ENCODE results near the gene DVL2. TPM values are rescaled to one million over a fixed set of nuclear protein-coding genes. Genes with fewer than 3 reads are reported as not detected.
A peak's percentile ranks its signal among the peaks of the same experiment; 100 is the strongest.

Gene DVL2
- total and polyA plus RNA-seq, 2 of the 13 experiments (the other 11 are each of a cell fraction or from before 2014, with no cell fraction given), result 5.7 to 38.2 TPM

DNA sequence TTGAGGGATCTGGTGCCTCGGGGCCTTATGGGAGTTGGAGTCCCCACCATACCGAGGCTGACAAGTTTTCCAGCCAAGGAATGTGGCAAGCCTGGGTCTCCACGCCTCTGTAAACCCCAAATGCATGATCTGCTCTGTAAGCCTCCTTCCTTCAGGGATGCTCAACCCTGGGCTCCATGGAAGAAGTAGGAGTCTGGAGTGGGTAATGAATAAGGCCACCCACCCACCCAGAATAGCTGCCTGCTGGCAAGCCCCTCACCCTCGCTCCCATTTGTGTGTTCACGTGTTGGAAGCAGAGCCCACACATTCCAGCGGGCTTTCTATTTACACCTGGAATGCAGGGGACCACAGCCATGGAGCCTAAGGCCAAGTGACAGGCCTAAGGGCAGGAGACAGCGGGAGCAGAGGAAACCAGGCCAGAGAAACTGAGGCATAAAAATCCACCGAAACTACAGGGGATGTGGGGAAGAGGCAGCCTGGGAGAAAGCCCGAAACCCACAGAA lies 19.1 kb downstream of the DVL2 start (continued):
- TF ChIP-seq, protein P1, sequence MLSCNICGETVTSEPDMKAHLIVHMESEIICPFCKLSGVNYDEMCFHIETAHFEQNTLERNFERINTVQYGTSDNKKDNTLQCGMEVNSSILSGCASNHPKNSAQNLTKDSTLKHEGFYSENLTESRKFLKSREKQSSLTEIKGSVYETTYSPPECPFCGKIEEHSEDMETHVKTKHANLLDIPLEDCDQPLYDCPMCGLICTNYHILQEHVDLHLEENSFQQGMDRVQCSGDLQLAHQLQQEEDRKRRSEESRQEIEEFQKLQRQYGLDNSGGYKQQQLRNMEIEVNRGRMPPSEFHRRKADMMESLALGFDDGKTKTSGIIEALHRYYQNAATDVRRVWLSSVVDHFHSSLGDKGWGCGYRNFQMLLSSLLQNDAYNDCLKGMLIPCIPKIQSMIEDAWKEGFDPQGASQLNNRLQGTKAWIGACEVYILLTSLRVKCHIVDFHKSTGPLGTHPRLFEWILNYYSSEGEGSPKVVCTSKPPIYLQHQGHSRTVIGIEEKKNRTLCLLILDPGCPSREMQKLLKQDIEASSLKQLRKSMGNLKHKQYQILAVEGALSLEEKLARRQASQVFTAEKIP (CRISPR knock-in tag; IDR thresholded peaks at IDR 0.05; ENCODE audit: borderline replicate concordance), result no peak
- TF ChIP-seq, protein P2, sequence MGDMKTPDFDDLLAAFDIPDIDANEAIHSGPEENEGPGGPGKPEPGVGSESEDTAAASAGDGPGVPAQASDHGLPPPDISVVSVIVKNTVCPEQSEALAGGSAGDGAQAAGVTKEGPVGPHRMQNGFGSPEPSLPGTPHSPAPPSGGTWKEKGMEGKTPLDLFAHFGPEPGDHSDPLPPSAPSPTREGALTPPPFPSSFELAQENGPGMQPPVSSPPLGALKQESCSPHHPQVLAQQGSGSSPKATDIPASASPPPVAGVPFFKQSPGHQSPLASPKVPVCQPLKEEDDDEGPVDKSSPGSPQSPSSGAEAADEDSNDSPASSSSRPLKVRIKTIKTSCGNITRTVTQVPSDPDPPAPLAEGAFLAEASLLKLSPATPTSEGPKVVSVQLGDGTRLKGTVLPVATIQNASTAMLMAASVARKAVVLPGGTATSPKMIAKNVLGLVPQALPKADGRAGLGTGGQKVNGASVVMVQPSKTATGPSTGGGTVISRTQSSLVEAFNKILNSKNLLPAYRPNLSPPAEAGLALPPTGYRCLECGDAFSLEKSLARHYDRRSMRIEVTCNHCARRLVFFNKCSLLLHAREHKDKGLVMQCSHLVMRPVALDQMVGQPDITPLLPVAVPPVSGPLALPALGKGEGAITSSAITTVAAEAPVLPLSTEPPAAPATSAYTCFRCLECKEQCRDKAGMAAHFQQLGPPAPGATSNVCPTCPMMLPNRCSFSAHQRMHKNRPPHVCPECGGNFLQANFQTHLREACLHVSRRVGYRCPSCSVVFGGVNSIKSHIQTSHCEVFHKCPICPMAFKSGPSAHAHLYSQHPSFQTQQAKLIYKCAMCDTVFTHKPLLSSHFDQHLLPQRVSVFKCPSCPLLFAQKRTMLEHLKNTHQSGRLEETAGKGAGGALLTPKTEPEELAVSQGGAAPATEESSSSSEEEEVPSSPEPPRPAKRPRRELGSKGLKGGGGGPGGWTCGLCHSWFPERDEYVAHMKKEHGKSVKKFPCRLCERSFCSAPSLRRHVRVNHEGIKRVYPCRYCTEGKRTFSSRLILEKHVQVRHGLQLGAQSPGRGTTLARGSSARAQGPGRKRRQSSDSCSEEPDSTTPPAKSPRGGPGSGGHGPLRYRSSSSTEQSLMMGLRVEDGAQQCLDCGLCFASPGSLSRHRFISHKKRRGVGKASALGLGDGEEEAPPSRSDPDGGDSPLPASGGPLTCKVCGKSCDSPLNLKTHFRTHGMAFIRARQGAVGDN (CRISPR knock-in tag; IDR thresholded peaks at IDR 0.05), result no peak
- no peak for TF ChIP-seq ZNF496 (CRISPR knock-in tag; IDR thresholded peaks at IDR 0.05; ENCODE audit: insufficient replicate concordance)
- no peak for TF ChIP-seq KLF13 (CRISPR knock-in tag; IDR thresholded peaks at IDR 0.05)
- TF ChIP-seq REPIN1 (CRISPR knock-in tag; IDR thresholded peaks at IDR 0.05; ENCODE audit: borderline replicate concordance, low read depth), result no peak
- no peak for TF ChIP-seq ESRRA (CRISPR knock-in tag; IDR thresholded peaks at IDR 0.05; ENCODE audit: low read depth)
- TF ChIP-seq HNF4G (IDR thresholded peaks at IDR 0.05; ENCODE audit: borderline replicate concordance, low read depth, low read length), result no peak
- no peak for TF ChIP-seq HNF4G (CRISPR knock-in tag; IDR thresholded peaks at IDR 0.05; ENCODE audit: borderline replicate concordance, low read depth)
- TF ChIP-seq ZNF24 (IDR thresholded peaks at IDR 0.05), result no peak
- TF ChIP-seq, protein P3, sequence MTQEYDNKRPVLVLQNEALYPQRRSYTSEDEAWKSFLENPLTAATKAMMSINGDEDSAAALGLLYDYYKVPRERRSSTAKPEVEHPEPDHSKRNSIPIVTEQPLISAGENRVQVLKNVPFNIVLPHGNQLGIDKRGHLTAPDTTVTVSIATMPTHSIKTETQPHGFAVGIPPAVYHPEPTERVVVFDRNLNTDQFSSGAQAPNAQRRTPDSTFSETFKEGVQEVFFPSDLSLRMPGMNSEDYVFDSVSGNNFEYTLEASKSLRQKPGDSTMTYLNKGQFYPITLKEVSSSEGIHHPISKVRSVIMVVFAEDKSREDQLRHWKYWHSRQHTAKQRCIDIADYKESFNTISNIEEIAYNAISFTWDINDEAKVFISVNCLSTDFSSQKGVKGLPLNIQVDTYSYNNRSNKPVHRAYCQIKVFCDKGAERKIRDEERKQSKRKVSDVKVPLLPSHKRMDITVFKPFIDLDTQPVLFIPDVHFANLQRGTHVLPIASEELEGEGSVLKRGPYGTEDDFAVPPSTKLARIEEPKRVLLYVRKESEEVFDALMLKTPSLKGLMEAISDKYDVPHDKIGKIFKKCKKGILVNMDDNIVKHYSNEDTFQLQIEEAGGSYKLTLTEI (CRISPR knock-in tag; conservative IDR thresholded peaks at IDR 0.05), result no peak
- TF ChIP-seq ZNF274 (CRISPR knock-in tag; IDR thresholded peaks at IDR 0.05), result no peak
- TF ChIP-seq, protein P4, sequence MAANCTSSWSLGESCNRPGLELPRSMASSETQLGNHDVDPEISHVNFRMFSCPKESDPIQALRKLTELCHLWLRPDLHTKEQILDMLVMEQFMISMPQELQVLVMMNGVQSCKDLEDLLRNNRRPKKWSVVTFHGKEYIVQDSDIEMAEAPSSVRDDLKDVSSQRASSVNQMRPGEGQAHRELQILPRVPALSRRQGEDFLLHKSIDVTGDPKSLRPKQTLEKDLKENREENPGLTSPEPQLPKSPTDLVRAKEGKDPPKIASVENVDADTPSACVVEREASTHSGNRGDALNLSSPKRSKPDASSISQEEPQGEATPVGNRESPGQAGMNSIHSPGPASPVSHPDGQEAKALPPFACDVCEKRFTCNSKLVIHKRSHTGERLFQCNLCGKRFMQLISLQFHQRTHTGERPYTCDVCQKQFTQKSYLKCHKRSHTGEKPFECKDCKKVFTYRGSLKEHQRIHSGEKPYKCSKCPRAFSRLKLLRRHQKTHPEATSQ (CRISPR knock-in tag; IDR thresholded peaks at IDR 0.05; ENCODE audit: borderline replicate concordance), result no peak
- no peak for TF ChIP-seq ZSCAN21 (CRISPR knock-in tag; IDR thresholded peaks at IDR 0.05; ENCODE audit: borderline replicate concordance)
- TF ChIP-seq ZNF253 (CRISPR knock-in tag; IDR thresholded peaks at IDR 0.05; ENCODE audit: borderline replicate concordance), result no peak
- TF ChIP-seq, protein P5, sequence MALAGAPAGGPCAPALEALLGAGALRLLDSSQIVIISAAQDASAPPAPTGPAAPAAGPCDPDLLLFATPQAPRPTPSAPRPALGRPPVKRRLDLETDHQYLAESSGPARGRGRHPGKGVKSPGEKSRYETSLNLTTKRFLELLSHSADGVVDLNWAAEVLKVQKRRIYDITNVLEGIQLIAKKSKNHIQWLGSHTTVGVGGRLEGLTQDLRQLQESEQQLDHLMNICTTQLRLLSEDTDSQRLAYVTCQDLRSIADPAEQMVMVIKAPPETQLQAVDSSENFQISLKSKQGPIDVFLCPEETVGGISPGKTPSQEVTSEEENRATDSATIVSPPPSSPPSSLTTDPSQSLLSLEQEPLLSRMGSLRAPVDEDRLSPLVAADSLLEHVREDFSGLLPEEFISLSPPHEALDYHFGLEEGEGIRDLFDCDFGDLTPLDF (CRISPR knock-in tag; IDR thresholded peaks at IDR 0.05), result 0 out of 2 replicates have a peak, but pooled peaks have one; percentile 12
- no peak for TF ChIP-seq ZNF121 (CRISPR knock-in tag; IDR thresholded peaks at IDR 0.05)
- TF ChIP-seq PHB2 (IDR thresholded peaks at IDR 0.05; ENCODE audit: partially characterized antibody), result no peak
- no peak for TF ChIP-seq ZNF510 (CRISPR knock-in tag; IDR thresholded peaks at IDR 0.05; ENCODE audit: low read depth)
- TF ChIP-seq, protein P6, sequence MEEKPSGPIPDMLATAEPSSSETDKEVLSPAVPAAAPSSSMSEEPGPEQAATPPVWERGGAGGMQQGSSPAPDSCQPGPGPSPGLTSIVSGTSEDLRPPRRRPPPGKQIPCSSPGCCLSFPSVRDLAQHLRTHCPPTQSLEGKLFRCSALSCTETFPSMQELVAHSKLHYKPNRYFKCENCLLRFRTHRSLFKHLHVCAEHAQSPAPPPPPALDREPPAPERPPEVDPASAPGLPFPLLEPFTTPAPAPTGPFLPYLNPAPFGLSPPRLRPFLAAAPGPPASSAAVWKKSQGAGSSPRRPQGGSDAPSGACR (CRISPR knock-in tag; IDR thresholded peaks at IDR 0.05), result no peak

All from HepG2 (cell line).